RWPE1 (cell line): Measurements from ENCODE around the gene DAZAP2.

ENCODE experiments used
- CTCF ChIA-PET: fragments of 350-600 bp; sonication (Branson Sonifier 250); formaldehyde crosslinking; extraction: SDS; loops from one replicate; lab custom pipeline; 2021; lab: Yijun Ruan, JAX
- POLR2A ChIA-PET: fragments of 400-600 bp; formaldehyde crosslinking; extraction: SDS; loops from one replicate; lab custom pipeline; 2020; ENCODE audit warnings: antibody characterized with exemption; ENCODE audit not compliant: low non-redundant PET; lab: Yijun Ruan, JAX
- DNase-seq: peaks from one replicate; pipeline ENCODE4 v3.0.0; 2012; ENCODE audit warnings: low spot score
- H3K27ac ChIP-seq: fragments of 450-650 bp; 2 replicates; pipeline ENCODE4 v1.5.1; 2017
- TF ChIP-seq, protein P1 (sequence below): fragments of 450-650 bp; conservative IDR thresholded peaks from 2 replicates; pipeline ENCODE4 v1.5.1; 2017; ENCODE audit warnings: low read depth, mild to moderate bottlenecking

Gene DAZAP2

DNA sequence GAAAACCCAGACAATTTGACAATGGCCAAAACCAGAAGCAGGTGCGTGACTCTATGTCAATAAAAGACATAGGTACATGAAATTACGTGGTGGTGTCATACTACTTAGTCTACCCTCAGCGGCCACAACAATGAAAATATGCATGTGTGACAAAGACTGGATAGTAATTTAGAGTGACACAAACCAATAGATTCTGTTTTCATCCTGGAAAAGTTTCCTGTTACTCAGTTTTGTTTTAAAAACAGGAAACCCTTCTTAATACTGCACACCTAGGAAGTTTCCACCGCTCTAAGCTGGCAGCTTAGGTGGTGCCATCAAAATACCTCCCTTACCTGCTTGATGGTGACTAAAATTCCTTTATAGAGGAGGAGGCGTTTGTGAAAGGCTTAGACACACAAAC is 35.9 kb upstream of the DAZAP2 start:
- POLR2A ChIA-PET: no interaction called here
- TF ChIP-seq, protein P1, sequence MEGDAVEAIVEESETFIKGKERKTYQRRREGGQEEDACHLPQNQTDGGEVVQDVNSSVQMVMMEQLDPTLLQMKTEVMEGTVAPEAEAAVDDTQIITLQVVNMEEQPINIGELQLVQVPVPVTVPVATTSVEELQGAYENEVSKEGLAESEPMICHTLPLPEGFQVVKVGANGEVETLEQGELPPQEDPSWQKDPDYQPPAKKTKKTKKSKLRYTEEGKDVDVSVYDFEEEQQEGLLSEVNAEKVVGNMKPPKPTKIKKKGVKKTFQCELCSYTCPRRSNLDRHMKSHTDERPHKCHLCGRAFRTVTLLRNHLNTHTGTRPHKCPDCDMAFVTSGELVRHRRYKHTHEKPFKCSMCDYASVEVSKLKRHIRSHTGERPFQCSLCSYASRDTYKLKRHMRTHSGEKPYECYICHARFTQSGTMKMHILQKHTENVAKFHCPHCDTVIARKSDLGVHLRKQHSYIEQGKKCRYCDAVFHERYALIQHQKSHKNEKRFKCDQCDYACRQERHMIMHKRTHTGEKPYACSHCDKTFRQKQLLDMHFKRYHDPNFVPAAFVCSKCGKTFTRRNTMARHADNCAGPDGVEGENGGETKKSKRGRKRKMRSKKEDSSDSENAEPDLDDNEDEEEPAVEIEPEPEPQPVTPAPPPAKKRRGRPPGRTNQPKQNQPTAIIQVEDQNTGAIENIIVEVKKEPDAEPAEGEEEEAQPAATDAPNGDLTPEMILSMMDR: no peak
- DNase-seq: no peak
- no peak overlapping the region for H3K27ac ChIP-seq
- CTCF ChIA-PET: no interaction called here

GRCh38 chr12:51205350-51205749 is 33.3 kb upstream of the DAZAP2 start:
- TF ChIP-seq, protein P1: no peak
- H3K27ac ChIP-seq: no peak overlapping the region; the same call in 1 of the 2 replicates
- DNase-seq: no peak
- CTCF ChIA-PET: no interaction called here
- POLR2A ChIA-PET: no interaction called here

DNA sequence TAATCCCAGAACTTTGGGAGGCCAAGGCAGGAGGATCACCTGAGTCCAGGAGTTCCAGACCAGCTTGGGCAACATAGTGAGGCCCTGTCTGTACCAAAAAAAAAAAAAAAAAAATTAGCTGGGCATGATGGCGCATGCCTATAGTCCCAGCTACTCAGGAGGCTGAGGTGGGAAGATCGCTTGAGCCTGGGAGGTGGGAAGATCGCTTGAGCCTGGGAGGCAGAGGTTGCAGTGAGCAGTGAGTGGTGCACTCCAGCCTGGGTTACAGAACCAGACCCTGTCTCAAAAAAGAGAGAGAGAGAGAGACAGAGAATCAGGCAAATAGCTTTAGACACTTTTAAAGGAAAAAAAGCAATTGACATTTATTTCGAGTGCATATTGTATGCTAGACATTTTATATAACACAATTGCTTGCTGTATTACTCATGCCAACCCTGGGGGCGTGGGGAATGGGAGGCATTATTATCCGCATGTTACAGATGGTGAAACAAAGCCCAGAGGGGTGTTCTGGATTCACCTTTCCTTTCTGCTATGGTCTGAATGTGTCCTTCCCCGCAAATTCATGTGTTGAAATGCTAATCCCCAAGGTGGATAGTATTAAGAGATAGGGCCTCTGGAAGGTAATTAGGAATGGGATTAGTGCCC is 30.5 kb upstream of the DAZAP2 start:
- no peak overlapping the region for H3K27ac ChIP-seq
- POLR2A ChIA-PET: interaction anchor here (0.8 kb wide), 1 partner anchor 125 kb away, joined by 4 read pairs; the partner anchor contains the start of gene CSRNP2
- CTCF ChIA-PET: no interaction called here
- DNase-seq: no peak
- TF ChIP-seq, protein P1: no peak

DNA sequence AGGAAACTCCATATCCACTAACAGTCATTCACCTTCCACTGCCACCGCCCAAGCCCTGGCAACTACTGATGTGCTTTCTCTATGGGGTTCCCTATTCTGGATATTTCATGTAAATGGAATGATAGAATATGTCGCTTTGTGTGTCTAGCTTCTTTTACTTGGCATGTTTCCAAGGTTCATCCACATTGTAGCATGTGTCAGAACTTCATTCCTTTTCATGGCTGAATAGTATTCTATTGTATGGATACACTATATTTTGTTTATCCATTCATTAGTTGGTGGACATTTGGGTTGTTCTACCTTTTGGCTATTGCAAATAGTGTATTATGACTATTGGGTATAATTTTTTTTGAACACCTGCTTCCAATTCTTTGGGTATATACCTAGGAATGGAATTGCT is 29.4 kb upstream of the DAZAP2 start:
- TF ChIP-seq, protein P1: no peak
- ChIA-PET CTCF (no interaction called here), POLR2A (no interaction called here)
- no peak for DNase-seq
- no peak overlapping the region for H3K27ac ChIP-seq

- CTCF ChIA-PET: interaction anchor here (0.5 kb wide), 1 partner anchor 244 kb away, joined by 4 read pairs; no protein-coding TSS in a partner anchor
- TF ChIP-seq, protein P1: no peak
- POLR2A ChIA-PET: interaction anchor here (0.5 kb wide), 1 partner anchor 27 kb away, joined by 3 read pairs; no protein-coding TSS in a partner anchor
Measured at GRCh38 chr12:51210690-51211395, 27.8 kb upstream of the DAZAP2 start.

DNA sequence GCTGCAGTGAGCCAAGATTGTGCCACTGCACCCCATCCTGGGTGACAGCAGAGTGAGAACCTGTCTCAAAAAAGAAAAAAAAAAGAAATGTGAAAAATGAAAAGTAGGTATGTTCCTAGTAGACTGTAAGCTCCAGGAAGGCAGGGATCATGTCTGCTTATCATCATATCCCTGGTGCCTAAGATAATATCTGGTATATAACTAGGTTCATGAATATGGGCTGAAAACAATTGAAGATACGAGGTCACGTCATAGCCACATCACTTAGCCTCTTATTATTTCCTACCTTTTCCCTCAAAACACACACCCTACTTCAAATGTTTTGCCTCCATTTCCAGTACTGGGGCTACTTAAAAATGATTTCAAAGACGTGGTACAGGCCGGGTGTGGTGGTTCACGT is 23.7 kb upstream of the DAZAP2 start:
- TF ChIP-seq, protein P1: no peak
- CTCF ChIA-PET: interaction anchor here (0.6 kb wide), 1 partner anchor 526 kb away, joined by 3 read pairs; no protein-coding TSS in a partner anchor
- no peak for DNase-seq
- H3K27ac ChIP-seq: no peak overlapping the region
- POLR2A ChIA-PET: no interaction called here

More at GRCh38 chr12:51210690-51211395, 27.8 kb upstream of the DAZAP2 start:
- no peak overlapping the region for H3K27ac ChIP-seq
- no peak for DNase-seq
